T-helper 17 cell (primary cell): ENCODE results near the gene EPHA3. TPM values are rescaled to one million over a fixed set of nuclear protein-coding genes. Genes with fewer than 3 reads are reported as not detected.
"Not testable (repeated sequence)": the region's sequence is repeated elsewhere in the genome, so short reads cannot be mapped to it uniquely, and the experiment has no call there.

Source experiments
- ATAC-seq: fragments of 150-1000 bp; cut with Tn5 transposase; 2 replicates; pipeline ENCODE4 v1.10.0; 2021; ENCODE audit warnings: mild to moderate bottlenecking, moderate library complexity
- DNase-seq, 3 donors: peaks; one replicate each; pipeline versions ENCODE4 v3.0.0 to v3.0.0-alpha.2; 2020 to 2021
- H3K9me3 ChIP-seq: one replicate; pipeline ENCODE4 v1.7.0; 2013; ENCODE audit warnings: low read length, mild to moderate bottlenecking; ENCODE audit not compliant: control insufficient read depth, poor library complexity, severe bottlenecking
- H3K27ac Mint-ChIP-seq: one replicate; pipeline ENCODE4 v1.8.0; 2022; ENCODE audit warnings: mild to moderate bottlenecking, moderate library complexity, mixed read lengths
- H3K27me3 Mint-ChIP-seq: one replicate; pipeline ENCODE4 v1.8.0; 2022; ENCODE audit warnings: mixed read lengths
- H3K36me3 Mint-ChIP-seq: one replicate; pipeline ENCODE4 v1.8.0; 2022; ENCODE audit warnings: low read depth, mixed read lengths
- H3K4me1 Mint-ChIP-seq: one replicate; pipeline ENCODE4 v1.8.0; 2022; ENCODE audit warnings: mild to moderate bottlenecking, mixed read lengths
- H3K4me3 Mint-ChIP-seq: one replicate; pipeline ENCODE4 v1.8.0; 2022; ENCODE audit warnings: mild to moderate bottlenecking, moderate library complexity, mixed read lengths
- total RNA-seq, 4 donors: library from RNA in 2 of 4; stranded (reverse) in 2 of 4; gene quantifications; one replicate each; pipeline ENCODE4 v1.2.3 and lab custom pipeline; 2022 to 2026

Gene EPHA3
- total RNA-seq, 2 donors from 2014 or later, result not detected

DNA sequence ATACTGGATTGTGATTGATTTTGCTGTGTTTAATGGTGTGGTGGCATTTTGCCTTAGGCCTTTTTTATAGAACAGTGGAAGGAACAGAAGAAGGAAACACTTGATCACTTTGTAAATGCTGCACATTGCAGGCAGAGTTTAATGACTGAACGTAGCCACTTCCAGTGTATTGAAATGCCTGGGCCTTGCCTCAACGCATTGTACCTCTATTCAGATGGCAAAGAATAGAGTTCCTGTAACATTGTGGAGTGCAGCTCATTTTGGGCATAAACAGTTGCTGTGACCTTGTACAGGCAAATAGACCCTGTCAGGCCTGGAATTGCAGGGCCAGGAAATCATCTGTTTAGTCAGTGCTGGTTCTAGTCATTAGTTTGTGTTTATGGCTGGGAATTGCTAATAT is 225.0 kb downstream of the EPHA3 start:
- DNase-seq (no peak), ATAC-seq (no peak)
- no peak overlapping the region for H3K27ac Mint-ChIP-seq
- no peaks in the 10 kb centered on the region for H3K36me3 Mint-ChIP-seq
- no peaks in the 10 kb centered on the region for H3K9me3 ChIP-seq
- no peaks in the 10 kb centered on the region for H3K4me1 Mint-ChIP-seq
- no peaks in the 10 kb centered on the region for H3K27me3 Mint-ChIP-seq
- no peak overlapping the region for H3K4me3 Mint-ChIP-seq

DNA sequence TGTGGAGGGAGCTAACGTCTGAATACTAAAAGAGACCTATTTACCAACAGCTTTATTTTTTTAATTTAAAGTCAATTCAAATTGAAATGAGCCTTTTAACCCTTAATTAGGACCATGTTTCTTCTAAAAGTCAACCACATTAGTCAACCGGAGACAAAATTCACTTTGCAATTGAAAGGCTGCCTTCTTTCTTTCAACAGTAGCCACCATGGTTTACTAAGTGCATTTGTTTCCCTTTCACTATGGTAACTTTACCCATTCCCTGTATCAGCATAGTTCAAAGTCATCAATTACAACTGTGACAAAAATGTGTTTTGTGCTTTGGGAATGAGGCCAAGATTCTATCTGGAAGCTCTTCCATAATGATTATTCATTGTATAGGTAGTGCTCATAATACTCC is 225.4 kb downstream of the EPHA3 start:
- Mint-ChIP-seq H3K27me3 (no peaks in the 10 kb centered on the region), H3K4me3 (no peak overlapping the region), H3K4me1 (no peaks in the 10 kb centered on the region), H3K27ac (no peak overlapping the region), H3K36me3 (no peaks in the 10 kb centered on the region)
- no peak for DNase-seq
- H3K9me3 ChIP-seq, result no peaks in the 10 kb centered on the region
- ATAC-seq, result no peak

DNA sequence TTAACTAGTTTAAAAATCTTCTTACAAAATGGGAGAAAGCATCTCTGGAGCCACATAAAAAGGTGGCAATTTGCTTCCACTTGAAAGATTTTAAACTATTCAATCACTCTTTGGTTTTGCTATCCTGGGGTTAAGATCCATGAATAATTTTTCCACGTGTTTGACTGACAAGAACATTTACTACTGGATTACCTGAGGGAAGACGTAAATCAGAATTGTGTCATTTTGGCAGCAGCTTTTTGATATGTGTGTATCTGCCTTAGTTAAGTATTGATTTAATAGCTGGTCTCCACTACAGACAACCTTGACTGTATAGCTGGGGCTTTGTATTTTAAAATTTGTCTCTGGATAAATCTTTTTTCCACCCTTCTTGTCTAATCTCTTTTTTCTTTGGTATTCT is 228.3 kb downstream of the EPHA3 start:
- H3K27ac Mint-ChIP-seq, result no peak overlapping the region
- DNase-seq (no peak), ATAC-seq (no peak)
- H3K27me3 Mint-ChIP-seq, result no peaks in the 10 kb centered on the region
- no peaks in the 10 kb centered on the region for H3K36me3 Mint-ChIP-seq
- no peaks in the 10 kb centered on the region for H3K4me1 Mint-ChIP-seq
- H3K4me3 Mint-ChIP-seq, result no peak overlapping the region
- no peaks in the 10 kb centered on the region for H3K9me3 ChIP-seq

GRCh38 chr3:89340408-89340807 is 233.0 kb downstream of the EPHA3 start:
- Mint-ChIP-seq H3K4me1 (no peaks in the 10 kb centered on the region), H3K36me3 (no peaks in the 10 kb centered on the region), H3K4me3 (no peak overlapping the region), H3K27ac (no peak overlapping the region), H3K27me3 (no peaks in the 10 kb centered on the region)
- no peaks in the 10 kb centered on the region for H3K9me3 ChIP-seq
- ATAC-seq (no peak), DNase-seq (no peak)

GRCh38 chr3:89344076-89344475 is 236.7 kb downstream of the EPHA3 start:
- DNase-seq, result no peak
- Mint-ChIP-seq H3K4me3 (no peak overlapping the region), H3K36me3 (no peaks in the 10 kb centered on the region), H3K27ac (no peak overlapping the region), H3K4me1 (no peaks in the 10 kb centered on the region), H3K27me3 (no peaks in the 10 kb centered on the region)
- ATAC-seq, result no peak
- no peaks in the 10 kb centered on the region for H3K9me3 ChIP-seq

GRCh38 chr3:89350935-89351334 is 243.5 kb downstream of the EPHA3 start:
- ATAC-seq, H3K36me3 Mint-ChIP-seq, H3K27ac Mint-ChIP-seq, H3K9me3 ChIP-seq, DNase-seq, H3K4me1 Mint-ChIP-seq, H3K4me3 Mint-ChIP-seq, H3K27me3 Mint-ChIP-seq: not testable (repeated sequence)

DNA sequence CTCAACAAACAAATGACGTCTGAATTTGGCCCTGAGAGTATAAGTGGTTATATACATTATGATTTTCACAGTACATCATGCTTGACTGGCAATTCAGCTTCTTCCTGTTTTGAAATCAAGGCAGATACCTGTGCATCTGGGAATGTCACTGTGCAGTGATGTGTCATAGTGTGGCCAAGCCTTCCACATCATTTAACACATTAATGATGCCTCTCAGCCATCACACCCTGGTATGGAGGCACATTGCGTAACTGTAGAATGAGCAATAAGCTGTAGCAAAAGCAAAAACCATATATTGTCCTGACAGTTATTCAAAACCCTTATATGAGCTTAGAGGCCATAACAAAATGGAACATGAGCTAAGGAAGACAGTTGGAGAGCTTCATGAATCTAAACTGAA is 246.0 kb downstream of the EPHA3 start:
- Mint-ChIP-seq H3K4me1 (no peaks in the 10 kb centered on the region), H3K27me3 (no peaks in the 10 kb centered on the region), H3K36me3 (no peaks in the 10 kb centered on the region), H3K27ac (no peak overlapping the region), H3K4me3 (no peak overlapping the region)
- no peak for ATAC-seq
- DNase-seq, result no peak
- H3K9me3 ChIP-seq, result no peaks in the 10 kb centered on the region

DNA sequence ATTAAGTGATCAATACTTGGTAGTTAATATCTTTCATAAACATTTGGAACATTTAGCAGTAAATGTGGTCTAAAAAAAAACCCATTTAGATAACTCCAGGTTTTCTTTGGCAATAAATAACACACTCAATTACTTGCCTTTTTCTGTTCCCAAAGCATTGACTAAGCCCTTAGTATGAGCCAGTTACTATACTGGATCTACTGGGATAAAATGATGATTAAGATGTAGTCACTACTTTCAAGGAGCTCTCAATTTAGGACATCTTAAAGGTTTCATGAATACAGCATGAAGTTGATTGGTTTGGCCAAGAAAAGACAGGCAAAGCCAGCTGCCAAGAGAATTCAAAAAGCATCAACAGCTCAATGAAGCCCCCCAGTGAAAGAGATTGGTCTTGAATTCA is 250.9 kb downstream of the EPHA3 start:
- Mint-ChIP-seq H3K4me3 (no peak overlapping the region), H3K36me3 (no peaks in the 10 kb centered on the region), H3K4me1 (no peaks in the 10 kb centered on the region), H3K27me3 (no peaks in the 10 kb centered on the region), H3K27ac (no peak overlapping the region)
- H3K9me3 ChIP-seq, result no peaks in the 10 kb centered on the region
- no peak for DNase-seq
- ATAC-seq, result no peak

GRCh38 chr3:89360156-89360555 is 252.7 kb downstream of the EPHA3 start:
- Mint-ChIP-seq H3K27ac (no peak overlapping the region), H3K4me1 (no peaks in the 10 kb centered on the region), H3K36me3 (no peaks in the 10 kb centered on the region), H3K27me3 (no peaks in the 10 kb centered on the region), H3K4me3 (no peak overlapping the region)
- DNase-seq (no peak), ATAC-seq (no peak)
- H3K9me3 ChIP-seq, result no peaks in the 10 kb centered on the region

GRCh38 chr3:89362496-89362895 is 255.1 kb downstream of the EPHA3 start:
- ATAC-seq (no peak), DNase-seq (no peak)
- Mint-ChIP-seq H3K36me3 (no peaks in the 10 kb centered on the region), H3K27ac (no peak overlapping the region), H3K27me3 (no peaks in the 10 kb centered on the region), H3K4me1 (no peaks in the 10 kb centered on the region), H3K4me3 (no peak overlapping the region)
- no peaks in the 10 kb centered on the region for H3K9me3 ChIP-seq

DNA sequence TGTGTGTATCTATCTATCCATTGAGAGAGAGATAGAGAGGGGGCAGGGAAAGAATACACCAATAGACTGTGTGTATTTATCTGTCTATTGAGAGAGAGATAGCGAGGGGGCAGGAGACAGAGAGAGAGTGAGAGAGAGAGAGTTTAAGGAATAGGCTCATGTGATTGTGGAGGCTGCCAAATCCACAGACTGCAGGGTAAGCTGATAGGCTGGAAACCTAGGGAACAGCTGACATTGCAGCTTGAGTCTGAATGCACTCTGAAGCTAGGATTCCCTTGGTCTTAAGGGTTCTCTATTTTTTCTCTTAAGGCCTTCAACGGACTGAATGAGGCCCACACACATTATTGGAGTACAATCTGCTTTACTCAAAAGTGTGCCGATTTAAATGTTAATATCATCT is 255.8 kb downstream of the EPHA3 start:
- no peak overlapping the region for H3K4me3 Mint-ChIP-seq
- ATAC-seq (no peak), DNase-seq (no peak)
- no peak overlapping the region for H3K27ac Mint-ChIP-seq
- no peaks in the 10 kb centered on the region for H3K27me3 Mint-ChIP-seq
- no peaks in the 10 kb centered on the region for H3K9me3 ChIP-seq
- no peaks in the 10 kb centered on the region for H3K36me3 Mint-ChIP-seq
- H3K4me1 Mint-ChIP-seq, result no peaks in the 10 kb centered on the region

GRCh38 chr3:89364314-89364713 is 256.9 kb downstream of the EPHA3 start:
- DNase-seq (no peak), ATAC-seq (no peak)
- Mint-ChIP-seq H3K27ac (no peak overlapping the region), H3K4me1 (no peaks in the 10 kb centered on the region), H3K27me3 (no peaks in the 10 kb centered on the region), H3K4me3 (no peak overlapping the region), H3K36me3 (no peaks in the 10 kb centered on the region)
- no peaks in the 10 kb centered on the region for H3K9me3 ChIP-seq

- no peak for ATAC-seq
- Mint-ChIP-seq H3K27me3 (no peaks in the 10 kb centered on the region), H3K4me3 (no peak overlapping the region), H3K4me1 (no peaks in the 10 kb centered on the region), H3K36me3 (no peaks in the 10 kb centered on the region), H3K27ac (no peak overlapping the region)
- no peak for DNase-seq
- H3K9me3 ChIP-seq, result no peaks in the 10 kb centered on the region
These were observed 259.7 kb downstream of the EPHA3 start for GRCh38 chr3:89367166-89367565.

DNA sequence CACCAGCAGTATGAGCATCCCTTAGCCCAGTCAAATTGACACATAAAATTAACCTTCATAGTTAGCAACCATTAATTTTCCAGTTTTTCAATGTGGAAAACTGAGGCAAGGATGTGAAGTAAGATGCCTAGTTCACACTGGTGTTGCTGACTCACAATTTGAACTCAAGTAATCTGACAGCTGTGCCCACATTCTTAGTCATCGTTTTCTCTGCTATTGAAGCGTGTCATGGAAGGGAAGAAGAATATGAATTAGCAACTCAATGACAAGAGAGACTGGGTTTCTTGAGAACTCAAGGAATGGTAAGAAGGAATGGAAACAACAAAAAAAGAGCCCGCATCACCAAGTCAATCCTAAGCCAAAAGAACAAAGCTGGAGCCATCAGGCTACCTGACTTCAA is 261.4 kb downstream of the EPHA3 start:
- DNase-seq (no peak), ATAC-seq (no peak)
- no peaks in the 10 kb centered on the region for H3K9me3 ChIP-seq
- Mint-ChIP-seq H3K4me3 (no peak overlapping the region), H3K27ac (no peak overlapping the region), H3K36me3 (no peaks in the 10 kb centered on the region), H3K27me3 (no peaks in the 10 kb centered on the region), H3K4me1 (no peaks in the 10 kb centered on the region)

DNA sequence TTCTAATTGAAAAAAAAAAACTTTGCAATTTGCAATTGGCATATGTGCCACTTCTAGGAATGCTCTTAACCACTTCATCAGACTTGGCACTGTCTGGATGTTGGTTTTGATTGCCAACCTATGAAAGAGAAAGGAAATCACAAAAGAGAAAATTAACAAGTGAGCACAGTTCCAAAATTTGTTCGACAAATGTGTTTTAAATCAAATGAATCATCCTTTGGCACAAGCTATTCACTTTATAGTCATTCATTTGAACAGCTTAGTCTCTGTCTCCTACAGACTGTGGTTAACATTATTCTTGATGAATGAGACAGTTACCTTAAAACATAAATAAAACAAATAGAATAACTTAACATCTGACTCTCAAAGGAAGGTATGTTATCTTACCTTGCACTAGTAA is 265.0 kb downstream of the EPHA3 start:
- Mint-ChIP-seq H3K27ac (no peak overlapping the region), H3K27me3 (no peaks in the 10 kb centered on the region), H3K36me3 (no peaks in the 10 kb centered on the region), H3K4me3 (no peak overlapping the region), H3K4me1 (no peaks in the 10 kb centered on the region)
- no peaks in the 10 kb centered on the region for H3K9me3 ChIP-seq
- DNase-seq (no peak), ATAC-seq (no peak)
